CD4-positive, alpha-beta T cell treated with Interleukin-6 for 4 hours (primary cell): ENCODE results near the gene HDAC10.

Source experiments
- DNase-seq: peaks from one replicate; pipeline ENCODE4 v3.0.0-alpha.2; 2020; ENCODE audit warnings: mixed read lengths

The HDAC10 gene

DNA sequence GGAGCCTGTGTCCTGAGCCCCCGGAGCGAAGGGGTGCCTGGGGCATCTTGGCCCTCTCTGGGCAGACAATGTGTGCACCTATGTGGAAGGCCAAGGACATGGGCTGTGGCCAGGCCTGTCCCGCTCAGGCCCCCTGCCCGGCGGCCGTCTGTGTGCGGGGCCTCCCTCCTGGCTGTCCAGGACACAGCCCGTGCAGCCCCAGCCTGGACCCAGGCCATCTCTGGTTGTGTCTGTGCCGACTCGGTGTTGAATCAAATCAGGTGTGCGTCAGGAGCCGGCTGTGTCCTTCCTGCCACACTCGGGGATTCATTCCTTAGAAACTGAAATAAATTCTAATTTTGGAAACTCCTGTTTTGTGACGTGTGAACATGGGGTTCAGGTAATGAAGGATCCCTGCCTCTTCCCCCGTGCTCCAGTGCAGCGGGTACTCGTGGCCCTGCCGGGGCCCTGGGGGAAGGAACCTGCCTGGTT, 51.8 kb downstream of the HDAC10 start:
- no peak for DNase-seq

- DNase-seq: no peak
Measured at GRCh38 chr22:50198624-50199017, 52.4 kb downstream of the HDAC10 start.

GRCh38 chr22:50197856-50198623, 53.0 kb downstream of the HDAC10 start:
- no peak for DNase-seq

GRCh38 chr22:50197000-50197800, 53.9 kb downstream of the HDAC10 start:
- DNase-seq: no peak

GRCh38 chr22:50196256-50196655, 54.8 kb downstream of the HDAC10 start:
- no peak for DNase-seq
